Measurements from ENCODE around the gene SLC27A5. TPM values are rescaled to one million over a fixed set of nuclear protein-coding genes. Genes with fewer than 3 reads are reported as not detected.

SLC27A5 gene, protein sequence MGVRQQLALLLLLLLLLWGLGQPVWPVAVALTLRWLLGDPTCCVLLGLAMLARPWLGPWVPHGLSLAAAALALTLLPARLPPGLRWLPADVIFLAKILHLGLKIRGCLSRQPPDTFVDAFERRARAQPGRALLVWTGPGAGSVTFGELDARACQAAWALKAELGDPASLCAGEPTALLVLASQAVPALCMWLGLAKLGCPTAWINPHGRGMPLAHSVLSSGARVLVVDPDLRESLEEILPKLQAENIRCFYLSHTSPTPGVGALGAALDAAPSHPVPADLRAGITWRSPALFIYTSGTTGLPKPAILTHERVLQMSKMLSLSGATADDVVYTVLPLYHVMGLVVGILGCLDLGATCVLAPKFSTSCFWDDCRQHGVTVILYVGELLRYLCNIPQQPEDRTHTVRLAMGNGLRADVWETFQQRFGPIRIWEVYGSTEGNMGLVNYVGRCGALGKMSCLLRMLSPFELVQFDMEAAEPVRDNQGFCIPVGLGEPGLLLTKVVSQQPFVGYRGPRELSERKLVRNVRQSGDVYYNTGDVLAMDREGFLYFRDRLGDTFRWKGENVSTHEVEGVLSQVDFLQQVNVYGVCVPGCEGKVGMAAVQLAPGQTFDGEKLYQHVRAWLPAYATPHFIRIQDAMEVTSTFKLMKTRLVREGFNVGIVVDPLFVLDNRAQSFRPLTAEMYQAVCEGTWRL
- polyA plus RNA-seq (ENCODE audit: insufficient read length in 4 of 4), result 10 to 100 TPM in 2 of 4 donors, 1 to 10 TPM in 2; 9.7 to 13.4 (median 10.1) TPM

DNA sequence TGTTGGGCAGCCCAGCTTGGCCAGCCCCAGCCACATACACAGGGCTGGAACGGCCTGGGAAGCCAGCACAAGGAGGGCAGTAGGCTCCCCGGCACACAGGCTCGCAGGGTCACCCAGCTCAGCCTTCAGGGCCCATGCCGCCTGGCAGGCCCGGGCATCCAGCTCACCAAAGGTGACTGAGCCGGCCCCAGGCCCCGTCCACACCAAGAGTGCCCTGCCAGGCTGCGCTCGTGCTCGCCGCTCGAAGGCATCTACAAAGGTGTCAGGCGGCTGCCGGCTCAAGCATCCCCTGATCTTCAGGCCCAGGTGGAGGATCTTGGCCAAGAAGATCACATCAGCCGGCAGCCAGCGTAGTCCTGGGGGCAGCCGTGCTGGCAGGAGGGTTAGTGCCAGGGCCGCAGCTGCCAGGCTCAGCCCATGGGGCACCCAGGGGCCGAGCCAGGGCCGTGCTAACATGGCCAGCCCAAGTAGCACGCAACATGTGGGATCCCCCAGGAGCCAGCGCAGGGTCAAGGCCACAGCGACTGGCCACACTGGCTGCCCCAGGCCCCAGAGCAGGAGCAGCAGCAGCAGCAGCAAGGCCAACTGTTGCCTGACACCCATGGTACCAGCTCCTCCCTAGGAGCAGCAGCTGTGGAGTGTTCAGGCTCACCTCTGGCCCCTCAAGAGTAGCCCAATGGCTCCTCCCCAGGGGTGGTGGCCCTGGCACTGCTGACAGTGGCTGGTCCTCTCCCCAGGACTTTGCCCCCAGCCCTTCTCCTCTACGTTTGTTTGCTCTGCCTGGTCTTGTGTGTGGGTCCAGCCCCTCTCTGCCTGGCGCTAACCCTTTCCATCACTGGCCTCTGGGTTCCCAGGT is at the start of gene SLC27A5:
TSS of gene SLC27A5 (minus strand) at position 640 of the 856 bp plus-strand sequence. CDS start at position 603, 37 bp downstream.
- DNase-seq (ENCODE audit: low read depth in 4 of 4, low spot score in 2 of 4), result no peak

DNA sequence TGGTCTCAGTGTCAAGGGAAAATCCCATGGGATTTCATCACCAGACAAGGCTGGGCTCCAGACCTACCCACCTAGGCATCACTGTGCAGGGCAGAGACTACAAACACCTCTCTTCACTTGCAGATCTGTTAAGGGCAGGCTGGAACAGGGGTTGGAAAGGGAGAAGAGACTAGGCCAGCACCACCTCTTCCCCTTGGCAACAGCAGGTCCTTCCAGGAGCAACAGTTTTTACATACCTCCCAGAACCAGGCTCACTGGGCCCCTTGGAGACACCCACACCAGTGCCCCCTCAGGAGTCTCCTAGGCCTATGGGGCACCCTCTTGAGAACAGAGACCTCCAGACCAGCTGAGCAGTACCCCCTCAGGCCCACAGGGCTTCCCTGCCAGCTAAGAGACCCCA is 49.1 kb upstream of the SLC27A5 start:
- no peak for DNase-seq (ENCODE audit: low read depth in 4 of 4, low spot score in 2 of 4)

DNA sequence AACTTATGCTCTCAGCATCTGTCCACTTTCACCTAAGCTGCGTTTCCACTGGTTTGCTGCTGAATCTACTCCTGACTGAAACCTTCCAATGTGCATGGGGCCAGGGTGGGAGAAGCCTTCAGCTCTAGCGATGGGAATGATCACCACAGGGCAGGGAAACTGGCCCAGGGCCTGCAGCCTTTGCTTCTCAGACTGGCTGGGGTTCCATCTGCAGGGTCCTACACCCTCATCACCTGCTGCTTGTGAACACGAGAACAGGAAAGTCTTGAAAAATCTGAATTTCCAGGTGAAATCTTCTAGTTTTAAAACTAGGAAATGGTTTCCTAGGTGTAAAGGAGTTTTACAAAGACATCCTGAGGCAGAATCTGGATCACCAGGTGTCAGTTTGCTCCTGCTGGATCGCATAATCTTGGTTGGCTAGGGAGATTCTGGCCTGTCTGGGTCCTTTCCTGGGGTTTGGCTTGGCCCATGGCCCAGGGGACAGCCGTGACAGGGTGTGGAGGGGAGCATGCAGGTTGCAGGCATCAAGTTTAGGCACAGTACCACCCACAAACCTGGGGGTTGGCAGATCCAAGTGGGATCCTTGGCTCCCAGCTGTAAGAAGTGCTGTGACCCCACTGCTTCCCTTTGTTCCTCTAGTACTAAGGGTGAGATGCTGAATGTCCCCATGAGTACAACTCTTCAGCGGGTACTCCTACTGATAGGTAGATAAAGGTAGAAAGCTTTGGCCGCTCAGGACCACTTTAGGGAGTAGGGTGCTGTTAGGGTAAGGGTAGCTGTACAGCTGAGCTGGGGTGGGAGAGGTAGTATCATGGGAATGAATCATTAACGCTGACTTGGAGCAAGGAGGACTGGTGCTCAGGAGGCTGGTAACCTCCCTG is 48.5 kb upstream of the SLC27A5 start:
- DNase-seq (ENCODE audit: low read depth in 4 of 4, low spot score in 2 of 4), result no peak

DNA sequence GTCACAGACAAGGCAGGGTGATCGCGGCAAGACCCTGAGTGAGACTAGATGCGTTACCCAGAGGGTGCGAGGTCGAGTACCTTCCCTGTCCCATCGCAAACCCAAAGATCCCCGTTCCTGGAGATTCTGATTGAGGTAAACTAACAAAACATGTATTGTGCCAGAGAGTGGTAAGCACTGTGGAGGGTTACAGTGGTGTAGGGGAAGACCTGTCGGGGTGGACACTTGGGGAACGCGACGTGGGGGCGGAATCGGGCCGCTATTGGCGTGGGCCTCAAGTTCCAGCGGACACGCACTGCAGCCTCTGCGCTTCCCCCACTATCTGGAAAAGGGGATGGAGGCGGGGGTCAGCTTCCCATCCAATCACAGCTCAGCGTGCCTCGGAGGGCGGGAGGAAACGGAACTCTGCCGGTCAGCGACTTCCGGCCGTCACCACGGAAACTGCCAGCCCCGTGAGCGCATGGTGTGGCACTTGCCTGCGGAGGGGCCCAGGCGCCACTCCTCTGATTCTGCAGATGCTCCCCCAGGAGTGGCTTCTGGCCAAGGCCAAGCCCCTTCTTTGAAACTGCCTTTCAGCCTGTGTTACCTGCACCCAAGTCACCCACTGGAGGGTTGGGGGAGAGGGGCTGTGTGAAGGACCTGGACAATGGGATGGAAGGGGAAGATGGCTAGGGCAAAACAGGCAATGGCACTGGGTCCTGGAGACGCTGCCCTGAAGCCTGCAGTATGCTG is 47.6 kb upstream of the SLC27A5 start:
- DNase-seq (ENCODE audit: low read depth in 4 of 4, low spot score in 2 of 4), result peak in 3 of 4 donors; percentile 83 to 91 (median 87)

DNA sequence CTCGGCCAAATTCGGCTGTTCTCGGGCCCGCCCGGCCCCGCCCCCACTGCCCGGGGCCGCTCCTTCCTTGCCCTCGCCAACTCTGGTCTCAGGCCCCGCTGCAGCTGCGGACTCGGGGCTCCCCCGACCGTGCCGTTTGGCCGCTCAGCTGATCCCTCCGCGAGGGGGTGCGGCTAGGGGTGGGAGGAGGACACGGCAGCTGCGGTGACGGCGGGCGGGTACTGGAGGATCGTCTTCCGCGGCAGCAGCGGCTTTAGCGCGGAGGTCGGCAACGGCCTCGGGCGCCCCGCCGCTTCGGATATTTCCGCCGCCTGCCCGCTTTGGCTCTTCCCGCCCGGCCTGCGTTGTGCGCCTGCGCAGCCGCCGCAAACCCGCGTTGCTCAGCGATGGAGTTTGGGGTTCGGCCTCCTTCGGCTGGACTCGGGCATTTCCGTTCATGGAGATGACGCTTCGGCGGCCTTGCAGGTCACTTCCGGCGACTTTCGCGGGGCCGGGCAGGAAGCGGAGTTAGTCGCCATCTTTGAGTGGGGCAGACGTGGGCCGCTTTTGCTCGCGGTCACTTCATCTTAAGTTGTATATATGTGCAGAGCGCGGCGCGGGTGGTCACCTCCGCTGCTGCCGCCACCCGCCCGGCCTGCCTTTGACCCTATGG is 47.0 kb upstream of the SLC27A5 start:
- DNase-seq (ENCODE audit: low read depth in 4 of 4, low spot score in 2 of 4), result peak; percentile 90 to 98 (median 96)

DNA sequence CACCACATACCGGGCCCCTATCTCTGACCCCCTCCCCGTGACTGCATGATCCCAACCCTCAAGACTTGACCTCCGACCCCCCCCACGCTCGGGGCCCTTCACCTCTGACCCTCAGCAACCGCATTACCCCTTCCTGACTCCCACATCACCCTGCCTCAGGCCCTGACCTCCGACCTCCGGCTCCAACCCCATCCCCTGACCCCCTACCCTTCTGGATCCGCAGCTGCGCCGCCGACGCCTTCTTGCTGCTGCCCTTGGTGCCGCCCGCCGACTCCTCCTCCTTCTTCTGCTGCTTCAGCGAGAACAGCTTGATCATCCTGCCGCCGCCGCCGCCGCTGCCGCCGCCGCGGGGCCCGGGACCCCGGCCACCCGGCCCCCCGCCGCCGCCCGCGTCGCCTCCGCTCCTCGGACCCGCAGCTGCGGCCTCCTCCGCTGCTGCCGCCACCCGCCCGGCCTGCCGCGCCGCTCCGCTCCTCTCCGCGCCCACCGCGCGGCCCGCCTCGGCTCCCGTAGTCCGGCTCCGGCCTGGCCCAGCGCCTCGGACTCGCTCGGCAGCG is 46.4 kb upstream of the SLC27A5 start, which contains the start of gene UBE2M:
TSS of gene UBE2M (minus strand) at position 546 of the 557 bp plus-strand sequence. CDS start at position 316, 230 bp downstream.
- no peak for DNase-seq (ENCODE audit: low read depth in 4 of 4, low spot score in 2 of 4)

DNA sequence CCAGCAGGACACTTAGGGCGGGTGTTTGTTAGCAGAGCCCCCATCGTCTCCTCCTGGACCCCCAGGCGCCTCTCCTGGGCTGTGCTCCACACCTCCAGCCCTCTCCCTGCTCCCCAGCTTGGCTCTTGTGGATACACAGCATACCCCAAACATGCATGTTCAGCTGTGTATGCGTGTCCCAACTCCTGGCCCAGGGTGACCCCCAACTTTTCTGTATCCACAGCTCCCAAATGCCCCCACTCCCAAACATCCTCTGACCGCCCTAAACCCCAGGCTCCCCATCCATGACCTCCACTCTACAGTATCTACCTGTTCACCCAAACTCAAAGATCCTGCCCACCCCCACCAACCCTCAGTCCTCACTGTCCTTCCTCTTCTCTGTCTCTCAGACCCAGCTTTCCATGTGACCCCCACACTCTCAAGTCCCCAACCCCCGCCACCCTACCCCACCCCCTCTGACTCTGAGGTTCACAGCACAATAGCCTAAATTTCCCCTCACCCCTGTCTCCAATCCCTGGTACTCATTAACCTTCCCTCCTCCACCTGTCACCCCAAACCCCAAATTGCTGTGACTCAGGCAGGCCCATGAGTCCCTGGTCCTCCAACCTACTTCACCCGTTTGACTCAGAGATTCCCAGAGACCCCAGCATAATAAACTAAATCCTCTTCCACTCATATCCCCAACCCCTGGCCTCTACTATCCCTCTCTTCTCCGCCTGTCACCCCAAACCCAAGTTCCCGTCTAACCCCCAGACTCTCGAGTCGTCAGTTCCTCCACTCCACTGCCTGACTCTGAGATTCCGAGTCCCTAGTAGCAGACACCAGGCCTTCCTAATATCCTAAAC is 45.7 kb upstream of the SLC27A5 start:
- DNase-seq (ENCODE audit: low read depth in 4 of 4, low spot score in 2 of 4), result no peak

DNA sequence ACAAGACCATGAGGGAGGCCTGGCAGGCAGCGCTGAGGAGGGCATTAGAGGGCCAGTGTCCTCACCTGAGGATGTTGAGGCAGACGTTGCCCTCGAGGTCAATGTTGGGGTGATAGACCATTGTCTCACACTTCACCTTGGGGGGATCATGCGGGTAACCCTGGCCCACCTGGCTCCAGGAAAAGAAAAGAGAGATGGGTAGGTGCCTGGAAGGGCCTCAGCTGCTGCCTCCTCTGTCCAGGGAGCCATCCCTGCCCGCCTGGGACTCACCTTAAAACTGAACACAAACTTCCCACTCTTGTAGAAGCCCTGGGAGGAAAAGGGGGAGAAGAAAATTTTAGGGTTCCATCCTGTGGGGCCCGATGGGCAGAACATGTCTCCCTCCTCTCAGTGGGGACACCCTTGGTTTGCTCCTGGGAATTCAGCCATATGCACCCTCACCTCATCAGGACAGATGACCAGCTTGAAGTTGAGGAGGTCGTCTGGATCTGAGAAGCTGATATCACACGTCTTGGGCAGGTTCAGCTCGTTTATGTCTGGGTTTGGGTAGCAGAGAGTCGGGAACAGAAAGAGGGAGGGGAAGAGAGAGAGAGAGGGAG is 44.9 kb upstream of the SLC27A5 start:
- DNase-seq (ENCODE audit: low read depth in 4 of 4, low spot score in 2 of 4), result no peak

DNA sequence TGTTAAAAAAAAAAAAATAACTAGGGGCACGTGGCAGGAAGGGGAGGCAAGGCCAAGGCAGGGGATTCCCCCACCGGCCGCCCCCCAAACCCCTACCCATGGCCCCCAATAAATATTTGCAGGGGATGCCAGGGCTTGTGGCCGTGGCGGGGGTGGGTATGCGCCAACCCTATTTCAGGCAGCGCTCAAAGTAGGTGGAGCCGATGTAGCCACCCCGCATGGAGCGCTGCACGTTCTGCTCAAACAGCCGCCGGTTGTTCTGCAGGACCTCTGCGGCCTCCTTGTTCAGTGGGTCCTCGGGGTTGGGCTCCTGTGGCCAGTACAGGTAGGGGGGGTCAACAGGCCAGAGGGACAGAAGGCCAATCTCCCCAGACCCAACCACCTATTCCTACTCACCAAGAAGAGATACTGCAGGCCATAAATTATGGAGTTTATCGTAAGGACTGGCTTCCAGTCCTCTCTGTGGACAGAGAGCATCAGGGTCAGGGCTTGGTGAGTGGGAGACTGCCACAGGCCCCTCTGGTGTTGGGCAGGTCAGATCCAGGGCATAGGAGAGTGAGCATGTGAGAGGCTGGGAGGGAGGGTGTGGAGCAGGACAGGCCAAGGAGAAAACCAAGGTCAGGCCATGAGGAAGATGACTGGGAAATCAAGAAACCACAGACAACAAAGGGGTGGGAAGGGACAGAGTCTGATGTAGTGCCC is 44.3 kb upstream of the SLC27A5 start:
- no peak for DNase-seq (ENCODE audit: low read depth in 4 of 4, low spot score in 2 of 4)

DNA sequence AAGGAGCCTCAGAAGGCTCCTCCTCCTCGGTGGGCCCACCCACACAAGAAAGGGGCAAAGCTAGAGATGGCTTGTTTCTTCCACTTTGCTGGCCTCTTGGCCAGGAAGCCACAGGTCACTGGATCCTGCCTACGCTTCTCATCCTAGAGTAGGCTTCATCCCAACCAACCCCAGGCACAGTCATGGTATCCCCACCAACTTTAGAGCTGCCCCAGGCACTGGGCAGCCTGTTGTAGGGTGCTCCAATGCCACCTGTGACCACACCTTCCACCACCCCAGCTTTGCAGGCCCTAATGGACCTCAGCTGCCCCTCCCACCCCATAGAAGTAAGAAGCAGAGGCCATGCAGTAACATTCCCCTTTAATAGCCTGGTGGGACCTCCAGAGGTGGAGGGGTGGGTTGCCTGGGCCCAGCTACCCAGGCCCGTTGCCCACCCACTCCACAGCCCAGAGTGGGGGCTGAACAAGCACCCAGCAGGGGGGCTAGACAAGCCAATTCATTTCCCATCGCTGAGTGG is 43.6 kb upstream of the SLC27A5 start:
- no peak for DNase-seq (ENCODE audit: low read depth in 4 of 4, low spot score in 2 of 4)

DNA sequence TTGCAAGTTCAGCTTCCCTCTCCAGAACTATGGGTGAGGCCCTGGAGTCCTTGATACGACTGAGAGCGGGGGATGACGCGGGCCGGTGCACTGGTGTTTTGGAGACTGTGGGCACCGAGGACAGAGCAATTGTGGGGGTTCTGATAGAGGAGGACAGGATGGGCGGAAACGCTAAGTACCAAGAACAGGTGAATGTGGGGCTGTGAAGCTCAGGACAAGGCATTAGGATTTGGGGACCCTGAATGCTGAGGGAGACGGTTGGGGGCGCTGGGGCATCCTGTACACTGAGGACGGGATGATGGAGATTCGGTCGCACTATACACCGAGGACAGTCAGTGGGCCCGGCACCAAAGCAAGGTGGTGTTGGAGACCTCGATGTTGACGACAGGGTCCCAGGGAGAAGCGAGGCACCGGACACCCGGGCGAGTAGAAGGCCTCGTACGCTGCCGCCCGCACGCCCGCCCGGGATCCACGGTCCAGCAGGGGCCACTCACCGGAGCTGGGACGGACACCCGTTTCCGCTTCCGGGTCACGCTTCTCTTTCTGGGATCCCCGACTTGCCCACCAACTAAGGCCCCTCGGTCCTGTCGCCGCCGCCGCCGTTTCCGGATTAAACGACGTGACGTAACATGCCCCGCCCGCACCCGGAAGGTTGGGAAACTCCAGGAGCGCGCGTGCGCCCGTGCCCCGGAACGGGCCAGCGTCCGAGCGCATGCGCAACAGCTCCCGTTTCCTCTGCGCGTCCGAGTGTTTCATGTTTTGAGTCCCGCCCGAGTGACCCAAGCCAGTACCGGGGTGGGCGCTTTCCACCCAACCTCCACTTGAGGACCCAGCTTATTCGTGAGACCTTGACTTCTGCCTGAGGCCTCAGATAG is 42.9 kb upstream of the SLC27A5 start, which contains the start of gene CHMP2A:
TSS of gene CHMP2A (minus strand) at position 612 of the 875 bp plus-strand sequence. CDS start 893 bp downstream, outside the sequence.
- peak; percentile 85 to 95 (median 90) for DNase-seq (ENCODE audit: low read depth in 4 of 4, low spot score in 2 of 4)

DNA sequence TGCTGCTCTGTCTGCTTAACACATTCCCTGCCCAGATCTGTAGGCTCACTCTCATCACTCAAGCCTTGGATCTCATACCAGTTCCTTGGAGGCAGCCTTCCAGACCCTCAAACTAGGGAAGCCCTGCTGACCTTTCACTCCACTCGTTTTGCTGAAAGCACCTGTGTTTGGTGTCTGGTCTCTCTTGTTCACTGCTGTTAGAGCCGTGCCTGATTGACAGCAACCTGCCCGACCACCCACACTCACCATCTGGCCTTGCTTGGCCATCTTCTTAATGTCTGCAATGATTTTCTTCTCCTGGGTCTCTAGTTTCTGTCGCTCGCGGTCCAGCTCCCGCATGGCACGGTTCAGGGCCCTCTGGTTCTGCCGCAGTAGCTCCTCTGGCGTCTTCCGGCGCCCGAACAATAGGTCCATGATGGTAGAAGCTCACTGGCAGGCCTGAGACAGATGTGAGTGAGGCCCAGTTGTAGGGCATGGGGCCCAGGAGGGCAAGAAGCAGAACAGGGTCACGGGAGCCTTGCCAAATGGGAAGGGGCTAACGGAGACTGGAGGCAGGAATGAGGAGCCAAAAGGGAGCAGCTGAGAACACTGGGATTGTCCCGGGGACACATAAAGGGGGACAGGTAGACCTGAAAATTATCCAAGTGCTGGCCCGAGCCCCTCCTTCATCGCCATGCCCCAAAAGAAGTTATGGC is 42.2 kb upstream of the SLC27A5 start:
- DNase-seq (ENCODE audit: low read depth in 4 of 4, low spot score in 2 of 4), result no peak

DNA sequence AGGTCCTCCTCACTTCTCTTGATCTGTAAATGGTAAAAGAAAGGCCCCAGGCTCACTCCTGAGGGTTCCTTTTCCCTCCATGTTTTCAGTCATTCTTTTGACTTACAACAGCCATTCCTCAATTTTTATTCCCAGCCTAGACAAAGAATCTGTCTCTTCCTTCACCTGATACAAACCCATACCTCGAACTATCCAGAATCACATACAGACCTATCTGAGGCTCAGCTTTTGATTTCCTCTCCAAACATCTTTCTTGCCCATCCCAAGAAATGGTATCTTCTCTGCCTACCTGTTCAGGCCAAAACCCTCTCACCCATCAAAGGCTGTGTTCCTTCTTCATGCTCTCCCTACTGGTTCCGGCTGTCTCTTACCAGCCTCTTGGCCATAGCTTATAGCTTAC is 40.9 kb upstream of the SLC27A5 start:
- no peak for DNase-seq (ENCODE audit: low read depth in 4 of 4, low spot score in 2 of 4)
